PC-3 (cell line): Measurements from ENCODE around the gene YY2. TPM values are rescaled to one million over a fixed set of nuclear protein-coding genes. Genes with fewer than 3 reads are reported as not detected.
A peak's percentile ranks its signal among the peaks of the same experiment; 100 is the strongest.

Experiments used
- ATAC-seq: fragments of 200-7000 bp; cut with Tn5 transposase; 2 replicates; pipeline ENCODE4 v1.9.1; 2020; ENCODE audit warnings: mild to moderate bottlenecking, moderate library complexity
- BruUV-seq: library from RNA; stranded (reverse); fragments of 400-500 nt; replicated peaks from 2 replicates; lab custom pipeline; 2021; lab: Mats Ljungman, UMichigan
- CTCF ChIA-PET: fragments of 300-600 bp; sonication (Branson Sonifier 250); formaldehyde crosslinking; loops from one replicate; lab custom pipeline; 2022; ENCODE audit warnings: antibody characterized with exemption; lab: Charles Lee
- POLR2A ChIA-PET: fragments of 300-600 bp; sonication (Branson Sonifier 250); formaldehyde crosslinking; loops from one replicate; lab custom pipeline; 2022; ENCODE audit warnings: antibody characterized with exemption; ENCODE audit not compliant: unreplicated experiment; lab: Charles Lee
- DNase-seq: peaks from one replicate; pipeline ENCODE4 v3.0.0-alpha.2; 2015
- H2AFZ ChIP-seq: fragments of 300-600 bp; sonication (generic); 2 replicates; pipeline ENCODE4 v1.6.0; 2016; ENCODE audit warnings: antibody characterized with exemption, low read length
- H3F3A ChIP-seq: fragments of 300-600 bp; sonication (generic); one replicate; pipeline ENCODE4 v1.6.0; 2017; ENCODE audit warnings: antibody characterized with exemption, low read length, control low read depth, mild to moderate bottlenecking; ENCODE audit not compliant: unreplicated experiment
- H3K27ac ChIP-seq: fragments of 300-600 bp; sonication (generic); 2 replicates; pipeline ENCODE4 v1.5.1; 2016; ENCODE audit warnings: mild to moderate bottlenecking, low read length
- H3K27me3 ChIP-seq: fragments of 300-600 bp; sonication (generic); 2 replicates; pipeline ENCODE4 v1.6.1; 2016; ENCODE audit warnings: low read length, mixed read lengths
- H3K36me3 ChIP-seq: fragments of 300-600 bp; sonication (generic); 2 replicates; pipeline ENCODE4 v1.6.1; 2016; ENCODE audit warnings: low read depth, mixed run types, low read length, mixed read lengths
- H3K4me1 ChIP-seq: fragments of 300-600 bp; sonication (generic); 2 replicates; pipeline ENCODE4 v1.5.1; 2016; ENCODE audit warnings: low read length; ENCODE audit not compliant: insufficient read depth
- H3K4me2 ChIP-seq: fragments of 300-600 bp; sonication (generic); 2 replicates; pipeline ENCODE4 v1.6.0; 2016; ENCODE audit warnings: low read length
- H3K4me3 ChIP-seq: fragments of 300-600 bp; sonication (generic); 2 replicates; pipeline ENCODE4 v1.5.1; 2016; ENCODE audit warnings: mild to moderate bottlenecking, low read length, mixed read lengths
- H3K79me2 ChIP-seq: fragments of 300-600 bp; sonication (generic); 2 replicates; pipeline ENCODE4 v1.6.1; 2017; ENCODE audit warnings: low read length, mixed read lengths
- H3K9ac ChIP-seq: fragments of 300-600 bp; sonication (generic); 2 replicates; pipeline ENCODE4 v1.6.0; 2016; ENCODE audit warnings: mild to moderate bottlenecking, low read length
- H3K9me2 ChIP-seq: fragments of 300-600 bp; sonication (generic); replicated peaks from 2 replicates; pipeline ENCODE4 v1.6.1; 2016; ENCODE audit warnings: mixed run types, low read length, mixed read lengths
- H3K9me3 ChIP-seq: fragments of 300-600 bp; sonication (generic); 2 replicates; pipeline ENCODE4 v1.6.1; 2016; ENCODE audit warnings: low read length, mixed read lengths
- H4K20me1 ChIP-seq: fragments of 300-600 bp; sonication (generic); 2 replicates; pipeline ENCODE4 v1.6.1; 2016; ENCODE audit warnings: low read length, mixed read lengths
- EZH2 ChIP-seq: fragments of 300-600 bp; sonication (generic); IDR thresholded peaks from one replicate; pipeline ENCODE4 v1.6.1; 2017; ENCODE audit warnings: antibody characterized with exemption, mild to moderate bottlenecking, low read length; ENCODE audit not compliant: unreplicated experiment
- EZH2phosphoT487 ChIP-seq: fragments of 300-600 bp; sonication (generic); IDR thresholded peaks from 2 replicates; pipeline ENCODE4 v1.6.1; 2018; ENCODE audit warnings: mild to moderate bottlenecking, antibody characterized with exemption, low read length, borderline replicate concordance
- intact Hi-C: fragments of 100-400 bp; cut with micrococcal nuclease; formaldehyde crosslinking; loops from 2 replicates; pipeline ENCODE4 v1.9.0; 2023
- total RNA-seq: library from RNA; depleted of rRNA; stranded (reverse); fragments of >200 nt; gene quantifications from 2 replicates; pipeline ENCODE4 v1.2.3, GENCODE V29; 2014
- TF ChIP-seq, protein P1 (sequence below): fragments of 300-600 bp; sonication (generic); conservative IDR thresholded peaks from 2 replicates; pipeline ENCODE4 v1.5.1; 2017; ENCODE audit warnings: antibody characterized with exemption, low read depth, mild to moderate bottlenecking, low read length

YY2 gene
- total RNA-seq, 1 experiment from 2014 or later: 2.3 TPM

DNA sequence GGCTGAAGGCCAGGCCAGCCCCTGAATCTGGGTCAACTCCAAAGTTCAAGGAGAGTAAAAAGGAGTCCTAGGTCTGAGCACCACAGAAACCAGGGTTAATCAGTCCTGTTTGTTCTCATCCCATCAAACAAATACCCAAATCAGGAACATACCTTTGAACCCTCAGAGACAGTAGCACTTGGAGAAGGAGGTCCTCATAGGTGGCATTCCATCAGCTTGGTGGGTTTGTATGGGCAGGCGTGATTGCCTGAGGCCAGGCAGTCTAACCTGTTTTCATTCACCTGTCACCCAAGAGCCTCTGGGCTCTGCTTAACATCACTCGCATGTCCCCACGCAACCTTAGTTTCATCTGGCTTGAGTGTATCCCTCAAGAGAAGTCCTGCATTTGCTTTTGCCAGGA, 33.9 kb upstream of the YY2 start:
- Histone ChIP-seq H3K36me3 (no peaks in the 10 kb centered on the region), H3K9me3 (no peaks in the 10 kb centered on the region), H3K27me3 (no peaks in the 10 kb centered on the region), H3K9me2 (no peaks in the 10 kb centered on the region), H3K27ac (no peak overlapping the region), H3K4me1 (no peaks in the 10 kb centered on the region), H3K4me3 (no peak overlapping the region), H4K20me1 (no peaks in the 10 kb centered on the region), H2AFZ (no peak overlapping the region), H3K9ac (no peak overlapping the region), H3F3A (no peaks in the 10 kb centered on the region), H3K79me2 (no peaks in the 10 kb centered on the region), H3K4me2 (no peak overlapping the region)
- ATAC-seq (no peak), DNase-seq (no peak)
- ChIA-PET POLR2A (no interaction called here), CTCF (no interaction called here)
- intact Hi-C loops: no loop called here
- BruUV-seq: no TSS peak
- TF ChIP-seq EZH2: no peak
- no peak for TF ChIP-seq EZH2phosphoT487
- TF ChIP-seq, protein P1, sequence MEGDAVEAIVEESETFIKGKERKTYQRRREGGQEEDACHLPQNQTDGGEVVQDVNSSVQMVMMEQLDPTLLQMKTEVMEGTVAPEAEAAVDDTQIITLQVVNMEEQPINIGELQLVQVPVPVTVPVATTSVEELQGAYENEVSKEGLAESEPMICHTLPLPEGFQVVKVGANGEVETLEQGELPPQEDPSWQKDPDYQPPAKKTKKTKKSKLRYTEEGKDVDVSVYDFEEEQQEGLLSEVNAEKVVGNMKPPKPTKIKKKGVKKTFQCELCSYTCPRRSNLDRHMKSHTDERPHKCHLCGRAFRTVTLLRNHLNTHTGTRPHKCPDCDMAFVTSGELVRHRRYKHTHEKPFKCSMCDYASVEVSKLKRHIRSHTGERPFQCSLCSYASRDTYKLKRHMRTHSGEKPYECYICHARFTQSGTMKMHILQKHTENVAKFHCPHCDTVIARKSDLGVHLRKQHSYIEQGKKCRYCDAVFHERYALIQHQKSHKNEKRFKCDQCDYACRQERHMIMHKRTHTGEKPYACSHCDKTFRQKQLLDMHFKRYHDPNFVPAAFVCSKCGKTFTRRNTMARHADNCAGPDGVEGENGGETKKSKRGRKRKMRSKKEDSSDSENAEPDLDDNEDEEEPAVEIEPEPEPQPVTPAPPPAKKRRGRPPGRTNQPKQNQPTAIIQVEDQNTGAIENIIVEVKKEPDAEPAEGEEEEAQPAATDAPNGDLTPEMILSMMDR: no peak

- no TSS peak for BruUV-seq
- Histone ChIP-seq H3K9ac (no peak overlapping the region), H3F3A (no peaks in the 10 kb centered on the region), H3K9me3 (no peaks in the 10 kb centered on the region), H3K4me2 (no peak overlapping the region), H3K27me3 (no peaks in the 10 kb centered on the region), H3K9me2 (no peaks in the 10 kb centered on the region), H3K4me3 (no peak overlapping the region), H3K27ac (no peak overlapping the region), H3K36me3 (no peaks in the 10 kb centered on the region), H4K20me1 (no peaks in the 10 kb centered on the region), H3K4me1 (no peaks in the 10 kb centered on the region), H3K79me2 (no peaks in the 10 kb centered on the region), H2AFZ (no peak overlapping the region)
- TF ChIP-seq EZH2phosphoT487: no peak
- TF ChIP-seq, protein P1: no peak
- no peak for TF ChIP-seq EZH2
- POLR2A ChIA-PET: no interaction called here
- intact Hi-C loops: loop anchor here (10.0 kb wide), 1 partner anchor 1297 kb away; no protein-coding TSS in a partner anchor
- DNase-seq: no peak
- no peak for ATAC-seq
- CTCF ChIA-PET: no interaction called here
Measured at GRCh38 chrX:21831496-21831895, 24.3 kb upstream of the YY2 start.

- POLR2A ChIA-PET: no interaction called here
Measured at GRCh38 chrX:21837056-21837455, 18.7 kb upstream of the YY2 start.

More at GRCh38 chrX:21837056-21837455, 18.7 kb upstream of the YY2 start:
- H3K4me2 ChIP-seq: no peak overlapping the region
- peaks cover 12% of the 10 kb centered on the region; the same call in 1 of the 2 replicates for H3K4me1 ChIP-seq
- BruUV-seq: no TSS peak
- H3K36me3 ChIP-seq: no peaks in the 10 kb centered on the region
- no peak for ATAC-seq
- intact Hi-C loops: loop anchor here (10.0 kb wide), 1 partner anchor 1302 kb away; no protein-coding TSS in a partner anchor
- H3K9me3 ChIP-seq: no peaks in the 10 kb centered on the region
- H2AFZ ChIP-seq: no peak overlapping the region
- no peaks in the 10 kb centered on the region for H3K27me3 ChIP-seq
- no peaks in the 10 kb centered on the region for H4K20me1 ChIP-seq
- no peaks in the 10 kb centered on the region for H3K9me2 ChIP-seq
- no peaks in the 10 kb centered on the region for H3F3A ChIP-seq
- CTCF ChIA-PET: interaction anchor here (0.5 kb wide), 1 partner anchor 1310 kb away, joined by 3 read pairs; no protein-coding TSS in a partner anchor
- no peak overlapping the region for H3K9ac ChIP-seq
- TF ChIP-seq EZH2phosphoT487 (no peak), EZH2 (no peak)
- TF ChIP-seq, protein P1: no peak
- peak; percentile 6 for DNase-seq
- H3K27ac ChIP-seq: no peak overlapping the region
- H3K4me3 ChIP-seq: no peak overlapping the region
- peaks cover 19% of the 10 kb centered on the region for H3K79me2 ChIP-seq
